Natural killer cell (primary cell): ENCODE measurements around the gene RBM4B. TPM values are rescaled to one million over a fixed set of nuclear protein-coding genes. Genes with fewer than 3 reads are reported as not detected.

Experiments
- ATAC-seq, 3 donors: fragments of 150-1000 bp in 2 of 3; fragments of 200-7000 bp in 1 of 3; cut with Tn5 transposase; 1 replicate in 1 of 3; 2 replicates in 2 of 3; pipeline ENCODE4 v1.10.0; 2021; ENCODE audit warnings: mild to moderate bottlenecking in 2 of 3, moderate library complexity in 2 of 3
- DNase-seq, 2 donors: peaks; one replicate each; pipeline versions ENCODE4 v3.0.0 to v3.0.0-alpha.2; 2013 to 2021; ENCODE audit warnings: mixed read lengths in 1 of 2
- H3K27ac ChIP-seq: one replicate; pipeline ENCODE4 v1.5.1; 2013; ENCODE audit warnings: mild to moderate bottlenecking, low read length
- H3K27me3 ChIP-seq: one replicate; pipeline ENCODE4 v1.6.1; 2013; ENCODE audit warnings: low read length; ENCODE audit not compliant: control insufficient read depth, insufficient read depth
- H3K36me3 ChIP-seq: one replicate; pipeline ENCODE4 v1.6.1; 2013; ENCODE audit warnings: low read length; ENCODE audit not compliant: control insufficient read depth, insufficient read depth
- H3K4me1 ChIP-seq: one replicate; pipeline ENCODE4 v1.6.1; 2013; ENCODE audit warnings: low read length; ENCODE audit not compliant: control insufficient read depth, insufficient read depth
- H3K4me3 ChIP-seq: one replicate; pipeline ENCODE4 v1.5.1; 2013; ENCODE audit warnings: low read length
- H3K9me3 ChIP-seq: one replicate; pipeline ENCODE4 v1.6.1; 2013; ENCODE audit warnings: low read length; ENCODE audit not compliant: control insufficient read depth, insufficient read depth
- H3K27ac Mint-ChIP-seq, 2 donors: one replicate each; pipeline ENCODE4 v1.8.0; 2022; ENCODE audit warnings: mild to moderate bottlenecking in 2 of 2, mixed read lengths in 2 of 2, moderate library complexity in 1 of 2
- H3K27me3 Mint-ChIP-seq, 2 donors: one replicate each; pipeline ENCODE4 v1.8.0; 2022; ENCODE audit warnings: low read depth in 2 of 2, mixed read lengths in 2 of 2
- H3K36me3 Mint-ChIP-seq: one replicate; pipeline ENCODE4 v1.8.0; 2022; ENCODE audit warnings: mixed read lengths
- H3K4me1 Mint-ChIP-seq, 2 donors: one replicate each; pipeline ENCODE4 v1.8.0; 2022; ENCODE audit warnings: mixed read lengths in 2 of 2
- H3K4me3 Mint-ChIP-seq: one replicate; pipeline ENCODE4 v1.8.0; 2022; ENCODE audit warnings: mild to moderate bottlenecking, moderate library complexity, mixed read lengths
- H3K9me3 Mint-ChIP-seq, 2 donors: one replicate each; pipeline ENCODE4 v1.8.0; 2022; ENCODE audit warnings: mixed read lengths in 2 of 2
- CTCF ChIP-seq: fragments of 200-600 bp; IDR thresholded peaks from one replicate; pipeline ENCODE4 v1.8.0; 2022; ENCODE audit warnings: antibody characterized with exemption
- WGBS: methylation state at CpG from one replicate; pipeline ENCODE4 v1.1.7; 2013; ENCODE audit warnings: missing lambda C conversion rate; ENCODE audit not compliant: insufficient coverage; 5-methylcytosine and 5-hydroxymethylcytosine counted together
- intact Hi-C: fragments of 100-400 bp; cut with micrococcal nuclease; formaldehyde crosslinking; loops from one replicate; pipeline ENCODE4 v1.14.2; 2022
- total RNA-seq, 4 donors: library from RNA; stranded (reverse); fragments of 120-200 nt in 1 of 4; gene quantifications; one replicate each; pipeline versions ENCODE4 v1.2.3 to v1.2.4, GENCODE V29; 2013 to 2022

Gene RBM4B
- total RNA-seq, 3 donors from 2014 or later (not counting 1 experiment from before 2014, with no cell fraction given), result 11.1 to 23.0 (median 12.4) TPM

GRCh38 chr11:66705587-66706335 is 28.1 kb upstream of the RBM4B start:
- intact Hi-C loops, result no loop called here
- H3K27me3 ChIP-seq, result no peaks in the 10 kb centered on the region
- 92% methylated on average over 26 of the region's 26 CpGs for WGBS
- Mint-ChIP-seq H3K27me3 (peaks cover 0 to 2% of the 10 kb centered on the region in 2 donors), H3K27ac (no peak overlapping the region), H3K4me1 (peaks cover 0 to 5% of the 10 kb centered on the region in 2 donors), H3K4me3 (no peak overlapping the region), H3K36me3 (no peaks in the 10 kb centered on the region), H3K9me3 (no peaks in the 10 kb centered on the region)
- TF ChIP-seq CTCF, result no peak
- H3K9me3 ChIP-seq, result no peaks in the 10 kb centered on the region
- H3K36me3 ChIP-seq, result no peaks in the 10 kb centered on the region
- DNase-seq (no peak), ATAC-seq (no peak)
- no peaks in the 10 kb centered on the region for H3K4me1 ChIP-seq
- no peak overlapping the region for H3K27ac ChIP-seq
- H3K4me3 ChIP-seq, result no peak overlapping the region

- Histone ChIP-seq H3K9me3 (no peaks in the 10 kb centered on the region), H3K27me3 (no peaks in the 10 kb centered on the region), H3K4me3 (no peak overlapping the region), H3K4me1 (no peaks in the 10 kb centered on the region), H3K36me3 (no peaks in the 10 kb centered on the region), H3K27ac (no peak overlapping the region)
- intact Hi-C loops, result no loop called here
- TF ChIP-seq CTCF, result no peak
- DNase-seq (no peak), ATAC-seq (no peak)
- Mint-ChIP-seq H3K4me1 (peaks cover 0 to 5% of the 10 kb centered on the region in 2 donors), H3K4me3 (no peak overlapping the region), H3K27ac (no peak overlapping the region), H3K27me3 (peaks cover 0 to 2% of the 10 kb centered on the region in 2 donors), H3K36me3 (no peaks in the 10 kb centered on the region), H3K9me3 (no peaks in the 10 kb centered on the region)
- WGBS, result 94% methylated on average over 46 of the region's 46 CpGs
These were observed 27.1 kb upstream of the RBM4B start for GRCh38 chr11:66704659-66705360.

GRCh38 chr11:66701432-66702240 is 23.9 kb upstream of the RBM4B start:
- intact Hi-C loops, result no loop called here
- ATAC-seq, result no peak
- Histone ChIP-seq H3K9me3 (no peaks in the 10 kb centered on the region), H3K36me3 (no peaks in the 10 kb centered on the region), H3K27me3 (no peaks in the 10 kb centered on the region), H3K4me1 (no peaks in the 10 kb centered on the region), H3K4me3 (no peak overlapping the region), H3K27ac (no peak overlapping the region)
- Mint-ChIP-seq H3K4me1 (peaks cover 0 to 5% of the 10 kb centered on the region in 2 donors), H3K27me3 (peaks cover 0 to 2% of the 10 kb centered on the region in 2 donors), H3K27ac (no peak overlapping the region), H3K36me3 (no peaks in the 10 kb centered on the region), H3K9me3 (no peaks in the 10 kb centered on the region), H3K4me3 (no peak overlapping the region)
- DNase-seq, result no peak
- 77% methylated on average over 8 of the region's 10 CpGs for WGBS
- no peak for TF ChIP-seq CTCF
